ENCODE data around the gene FAM171A1.

The FAM171A1 gene

GRCh38 chr10:15253951-15254807, 116.9 kb downstream of the FAM171A1 start:
- DNase-seq (ENCODE audit: low read depth in 2 of 3, low spot score in 1 of 3) = no peak

- DNase-seq (ENCODE audit: low read depth in 2 of 3, low spot score in 1 of 3) = no peak
These were observed 118.7 kb downstream of the FAM171A1 start for GRCh38 chr10:15252396-15252795.

- no peak for DNase-seq (ENCODE audit: low read depth in 2 of 3, low spot score in 1 of 3)
These were observed 119.2 kb downstream of the FAM171A1 start for GRCh38 chr10:15251791-15252380.

GRCh38 chr10:15245530-15245929, 125.6 kb downstream of the FAM171A1 start:
- no peak for DNase-seq (ENCODE audit: low read depth in 2 of 3, low spot score in 1 of 3)

- no peak for DNase-seq (ENCODE audit: low read depth in 2 of 3, low spot score in 1 of 3)
These were observed 126.4 kb downstream of the FAM171A1 start for GRCh38 chr10:15244635-15245197.

- DNase-seq (ENCODE audit: low read depth in 2 of 3, low spot score in 1 of 3) = no peak
These were observed 128.7 kb downstream of the FAM171A1 start for GRCh38 chr10:15242261-15242840.

GRCh38 chr10:15241306-15241705, 129.8 kb downstream of the FAM171A1 start:
- no peak for DNase-seq (ENCODE audit: low read depth in 2 of 3, low spot score in 1 of 3)

GRCh38 chr10:15238555-15239335, 132.3 kb downstream of the FAM171A1 start:
- DNase-seq (ENCODE audit: low read depth in 2 of 3, low spot score in 1 of 3) = no peak

- no peak for DNase-seq (ENCODE audit: low read depth in 2 of 3, low spot score in 1 of 3)
These were observed 133.7 kb downstream of the FAM171A1 start for GRCh38 chr10:15237351-15237750.

- no peak for DNase-seq (ENCODE audit: low read depth in 2 of 3, low spot score in 1 of 3)
These were observed 134.7 kb downstream of the FAM171A1 start for GRCh38 chr10:15236340-15236739.

- DNase-seq (ENCODE audit: low read depth in 2 of 3, low spot score in 1 of 3) = no peak
These were observed 138.8 kb downstream of the FAM171A1 start for GRCh38 chr10:15232279-15232678.

- DNase-seq (ENCODE audit: low read depth in 2 of 3, low spot score in 1 of 3) = no peak
These were observed 139.7 kb downstream of the FAM171A1 start for GRCh38 chr10:15231426-15231825.

- no peak for DNase-seq (ENCODE audit: low read depth in 2 of 3, low spot score in 1 of 3)
These were observed 140.8 kb downstream of the FAM171A1 start for GRCh38 chr10:15230257-15230656.

- no peak for DNase-seq (ENCODE audit: low read depth in 2 of 3, low spot score in 1 of 3)
These were observed 141.8 kb downstream of the FAM171A1 start for GRCh38 chr10:15229268-15229667.

- DNase-seq (ENCODE audit: low read depth in 2 of 3, low spot score in 1 of 3) = no peak
These were observed 142.7 kb downstream of the FAM171A1 start for GRCh38 chr10:15228426-15228825.

GRCh38 chr10:15227611-15228372, 143.3 kb downstream of the FAM171A1 start:
- DNase-seq (ENCODE audit: low read depth in 2 of 3, low spot score in 1 of 3) = no peak

- no peak for DNase-seq (ENCODE audit: low read depth in 2 of 3, low spot score in 1 of 3)
These were observed 145.6 kb downstream of the FAM171A1 start for GRCh38 chr10:15225511-15225910.

GRCh38 chr10:15224948-15225347, 146.1 kb downstream of the FAM171A1 start:
- DNase-seq (ENCODE audit: low read depth in 2 of 3, low spot score in 1 of 3) = no peak

- DNase-seq (ENCODE audit: low read depth in 2 of 3, low spot score in 1 of 3) = no peak
These were observed 147.9 kb downstream of the FAM171A1 start for GRCh38 chr10:15223174-15223573.

- no peak for DNase-seq (ENCODE audit: low read depth in 2 of 3, low spot score in 1 of 3)
These were observed 148.6 kb downstream of the FAM171A1 start for GRCh38 chr10:15222511-15222910.
